A673 (cell line): Measurements from ENCODE around the gene SF3A2. TPM values are rescaled to one million over a fixed set of nuclear protein-coding genes. Genes with fewer than 3 reads are reported as not detected.

Source experiments
- BruUV-seq: library from RNA; stranded (reverse); fragments of 400-500 nt; replicated peaks from 2 replicates; lab custom pipeline; 2021; lab: Mats Ljungman, UMichigan
- CTCF ChIA-PET: fragments of 300-600 bp; sonication (Branson Sonifier 250); formaldehyde crosslinking; loops from one replicate; lab custom pipeline; 2022; ENCODE audit warnings: antibody characterized with exemption; lab: Charles Lee
- POLR2A ChIA-PET: fragments of 300-600 bp; sonication (Branson Sonifier 250); formaldehyde crosslinking; loops from one replicate; lab custom pipeline; 2022; ENCODE audit warnings: antibody characterized with exemption; ENCODE audit not compliant: low non-redundant PET; lab: Charles Lee
- DNase-seq: peaks from one replicate; pipeline ENCODE4 v3.0.0-alpha.2; 2015; ENCODE audit warnings: low spot score
- H3K27ac ChIP-seq: fragments of 200-600 bp; sonication (generic); 2 replicates; pipeline ENCODE4 v1.5.1; 2016; ENCODE audit warnings: mixed run types, low read depth, mild to moderate bottlenecking, mixed read lengths, antibody characterized with exemption, low read length; ENCODE audit not compliant: poor library complexity, severe bottlenecking
- H3K27me3 ChIP-seq: fragments of 200-600 bp; sonication (generic); replicated peaks from 2 replicates; pipeline ENCODE4 v1.6.1; 2017; ENCODE audit warnings: mixed run types, low read depth, mild to moderate bottlenecking, mixed read lengths, antibody characterized with exemption, low read length; ENCODE audit not compliant: insufficient read depth, poor library complexity
- H3K36me3 ChIP-seq: fragments of 200-600 bp; sonication (generic); 2 replicates; pipeline ENCODE4 v1.6.1; 2016; ENCODE audit warnings: mixed run types, mild to moderate bottlenecking, mixed read lengths, antibody characterized with exemption, low read length; ENCODE audit not compliant: insufficient read depth, poor library complexity, severe bottlenecking
- H3K4me1 ChIP-seq: fragments of 200-600 bp; sonication (generic); 2 replicates; pipeline ENCODE4 v1.6.1; 2017; ENCODE audit warnings: mixed run types, mild to moderate bottlenecking, mixed read lengths, antibody characterized with exemption, low read length; ENCODE audit not compliant: insufficient read depth, poor library complexity, severe bottlenecking
- H3K4me3 ChIP-seq: fragments of 200-600 bp; sonication (generic); 2 replicates; pipeline ENCODE4 v1.5.1; 2016; ENCODE audit warnings: low read depth, mixed run types, mild to moderate bottlenecking, mixed read lengths, low read length; ENCODE audit not compliant: poor library complexity, severe bottlenecking
- H3K9me3 ChIP-seq: fragments of 200-600 bp; sonication (generic); 2 replicates; pipeline ENCODE4 v1.6.1; 2016; ENCODE audit warnings: mixed run types, low read depth, mild to moderate bottlenecking, mixed read lengths, antibody characterized with exemption, low read length; ENCODE audit not compliant: poor library complexity, severe bottlenecking
- CTCF ChIP-seq: fragments of 300-800, 200-600 bp; sonication (generic); conservative IDR thresholded peaks from 2 replicates; pipeline ENCODE4 v1.5.1; 2017; ENCODE audit warnings: low read depth, mild to moderate bottlenecking, antibody characterized with exemption, low read length, moderate library complexity, mixed read lengths
- EZH2 ChIP-seq: fragments of 200-600 bp; sonication (generic); IDR thresholded peaks from 2 replicates; pipeline ENCODE4 v1.6.1; 2017; ENCODE audit warnings: borderline replicate concordance, low read depth, mild to moderate bottlenecking, mixed read lengths, antibody characterized with exemption, low read length; ENCODE audit not compliant: poor library complexity, severe bottlenecking
- intact Hi-C: fragments of 100-400 bp; cut with micrococcal nuclease; formaldehyde crosslinking; loops from one replicate; pipeline ENCODE4 v1.10.0; 2022; ENCODE audit not compliant: unreplicated experiment
- total RNA-seq: library from RNA; stranded (reverse); gene quantifications from 2 replicates; pipeline ENCODE4 v1.2.3, GENCODE V29; 2021

SF3A2 gene
- total RNA-seq, 1 experiment from 2014 or later = 187 TPM

- CTCF ChIA-PET = no interaction called here
- H3K4me3 ChIP-seq = no peak overlapping the region
- no peaks in the 10 kb centered on the region for H3K4me1 ChIP-seq
- peaks cover 58% of the 10 kb centered on the region for H3K36me3 ChIP-seq
- POLR2A ChIA-PET = no interaction called here
- no peaks in the 10 kb centered on the region for H3K27me3 ChIP-seq
- H3K27ac ChIP-seq = no peak overlapping the region
- no TSS peak for BruUV-seq
- intact Hi-C loops = no loop called here
- no peaks in the 10 kb centered on the region for H3K9me3 ChIP-seq
- no peak for TF ChIP-seq EZH2
- peak; percentile 37 for TF ChIP-seq CTCF
- peak; percentile 82 for DNase-seq
These were observed 28.4 kb upstream of the SF3A2 start for GRCh38 chr19:2207991-2208860.

DNA sequence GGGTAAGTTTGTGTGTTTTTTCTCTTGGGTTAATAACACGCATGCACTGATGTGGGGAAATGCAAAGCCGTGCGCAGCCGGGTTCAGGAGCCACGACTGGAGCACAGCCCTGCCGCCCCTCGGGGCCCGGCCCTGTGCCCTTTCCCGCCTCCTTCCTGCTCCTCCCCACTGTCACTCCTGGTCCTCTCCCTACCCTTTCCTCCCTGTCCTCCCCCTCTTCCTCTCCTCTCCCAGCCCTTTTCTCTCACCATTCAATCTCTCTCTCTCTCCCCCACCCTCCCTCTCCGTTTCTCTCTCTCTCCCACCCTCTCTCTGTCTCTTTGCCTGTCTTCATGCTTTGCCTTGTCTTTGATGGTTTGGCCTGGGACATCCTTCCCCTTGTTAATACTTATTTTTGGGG lies 27.6 kb upstream of the SF3A2 start:
- Histone ChIP-seq H3K4me3 (no peak overlapping the region), H3K27me3 (no peaks in the 10 kb centered on the region), H3K36me3 (peaks cover 60% of the 10 kb centered on the region), H3K9me3 (no peaks in the 10 kb centered on the region), H3K4me1 (no peaks in the 10 kb centered on the region), H3K27ac (no peak overlapping the region)
- POLR2A ChIA-PET = no interaction called here
- BruUV-seq = no TSS peak
- DNase-seq = no peak
- CTCF ChIA-PET = interaction anchor here (0.5 kb wide), 1 partner anchor 190 kb away, joined by 7 read pairs; no protein-coding TSS in a partner anchor
- TF ChIP-seq EZH2 (no peak), CTCF (no peak)
- intact Hi-C loops = no loop called here

DNA sequence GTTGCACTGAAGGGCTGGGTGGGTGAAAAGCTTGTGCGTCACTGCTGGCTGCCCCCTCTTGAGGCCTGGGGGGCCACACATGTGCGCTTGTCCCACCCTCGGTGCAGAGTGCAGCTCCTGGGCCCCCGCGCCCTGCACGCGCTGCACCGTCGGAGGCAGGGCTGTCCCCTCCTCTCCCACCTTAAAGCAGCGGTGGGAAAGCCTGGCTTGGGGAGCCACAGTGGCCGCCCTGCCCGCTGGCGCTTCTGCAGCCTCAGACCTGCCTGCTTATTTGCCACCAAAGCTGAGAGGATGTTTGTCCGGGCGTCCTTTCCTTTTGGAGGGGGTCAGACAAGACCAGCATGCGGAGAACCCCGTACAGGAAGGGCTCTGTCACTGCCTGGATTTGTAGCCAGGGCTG lies 27.2 kb upstream of the SF3A2 start:
- CTCF ChIA-PET = interaction anchor here (0.5 kb wide), 1 partner anchor 190 kb away, joined by 7 read pairs; no protein-coding TSS in a partner anchor
- no TSS peak for BruUV-seq
- Histone ChIP-seq H3K9me3 (no peaks in the 10 kb centered on the region), H3K4me1 (no peaks in the 10 kb centered on the region), H3K27me3 (no peaks in the 10 kb centered on the region), H3K4me3 (no peak overlapping the region), H3K27ac (no peak overlapping the region), H3K36me3 (peaks cover 65% of the 10 kb centered on the region)
- POLR2A ChIA-PET = no interaction called here
- no peak for DNase-seq
- TF ChIP-seq CTCF (no peak), EZH2 (no peak)
- intact Hi-C loops = no loop called here
